CD4-positive, alpha-beta T cell treated with Interleukin-10 for 1 hour (primary cell): Measurements from ENCODE around the gene DNAH12.
"Not testable (repeated sequence)": the region's sequence is repeated elsewhere in the genome, so short reads cannot be mapped to it uniquely, and the experiment has no call there.

Experiments
- DNase-seq: peaks from one replicate; pipeline ENCODE4 v3.0.0-alpha.2; 2020

The DNAH12 gene

DNA sequence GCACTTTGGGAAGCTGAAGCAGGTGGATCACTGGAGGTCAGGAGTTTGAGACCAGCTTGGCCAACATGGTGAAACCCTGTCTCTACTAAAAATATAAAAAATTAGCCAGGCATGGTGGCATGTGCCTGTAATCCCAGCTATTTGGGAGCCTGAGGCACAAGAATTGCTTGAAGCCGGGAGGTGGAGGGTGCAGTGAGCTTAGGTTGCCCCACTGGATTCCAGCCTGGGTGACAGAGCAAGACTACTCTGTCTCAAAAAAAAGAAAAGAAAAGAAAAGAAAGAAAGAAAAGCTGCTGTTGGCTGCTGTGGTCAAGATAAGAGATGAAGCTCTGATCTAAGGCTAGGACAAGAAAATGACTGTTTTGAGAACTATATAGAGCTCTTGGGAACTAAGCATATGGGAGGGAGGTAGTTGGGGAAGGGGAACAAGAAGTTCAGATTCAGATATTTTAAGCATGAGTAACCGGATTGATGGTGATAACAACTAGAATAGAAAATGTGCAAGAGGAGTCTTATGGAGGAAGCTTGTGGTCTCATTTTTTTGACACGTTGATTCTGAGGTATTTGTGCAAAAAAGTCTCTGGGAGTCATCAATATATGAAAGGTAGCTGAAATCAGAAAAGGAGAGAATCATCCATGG is 25.7 kb downstream of the DNAH12 start:
- no peak for DNase-seq

DNA sequence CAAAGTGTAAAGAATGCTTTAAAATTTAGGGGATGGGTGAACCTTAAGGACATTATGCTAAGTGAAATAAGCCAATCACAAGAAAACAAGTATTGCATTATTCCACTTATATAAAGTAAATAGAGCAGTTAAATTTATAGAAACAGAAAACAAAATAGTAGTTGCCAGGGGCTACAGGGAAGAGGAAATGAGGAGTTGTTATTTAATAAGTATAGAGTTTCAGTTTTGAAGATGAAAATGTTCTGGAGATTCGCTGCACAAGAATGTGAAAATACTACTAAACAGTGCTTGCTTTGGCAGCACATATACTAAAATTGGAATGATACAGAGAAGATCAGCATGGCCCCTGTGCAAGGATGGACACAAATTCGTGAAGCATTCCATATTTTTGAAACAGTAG is 32.0 kb downstream of the DNAH12 start:
- DNase-seq = no peak

DNA sequence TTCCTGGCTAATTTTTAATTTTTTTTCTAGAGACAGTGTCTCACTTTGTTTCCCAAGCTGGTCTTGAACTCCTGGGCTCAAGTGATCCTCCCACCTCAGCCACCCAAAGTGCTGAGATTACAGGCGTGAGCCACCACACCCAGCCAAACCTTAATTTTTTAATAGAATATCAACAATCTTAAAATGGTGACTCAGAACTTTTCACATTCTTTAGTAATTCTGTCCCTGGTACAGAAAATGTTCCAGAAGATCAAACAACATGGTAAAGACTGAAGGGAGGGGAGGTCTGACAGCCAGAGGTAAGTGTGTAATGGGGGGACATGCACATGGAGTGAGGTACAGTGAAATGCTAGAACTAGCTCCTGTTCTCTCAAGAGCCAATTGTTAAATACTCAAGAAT is 38.2 kb downstream of the DNAH12 start:
- no peak for DNase-seq

DNA sequence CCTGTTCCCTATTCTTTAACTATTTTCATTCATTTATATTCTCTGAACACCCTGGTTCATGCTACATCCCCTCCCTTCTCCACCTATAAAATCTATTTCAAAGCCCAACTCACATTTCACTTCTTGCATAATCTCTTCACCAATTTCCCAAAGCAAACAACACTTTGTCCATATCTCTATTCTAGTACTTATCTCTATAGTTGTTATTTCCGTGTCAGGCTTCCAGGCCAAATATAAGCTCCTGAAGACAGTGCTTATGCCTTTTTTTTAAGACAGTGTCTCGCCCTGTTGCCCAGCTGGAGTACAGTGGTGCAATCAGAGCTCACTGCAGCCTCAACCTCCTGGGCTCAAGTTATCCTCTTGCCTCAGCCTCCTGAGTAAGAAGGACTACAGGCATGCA is 43.6 kb downstream of the DNAH12 start:
- DNase-seq = no peak

DNA sequence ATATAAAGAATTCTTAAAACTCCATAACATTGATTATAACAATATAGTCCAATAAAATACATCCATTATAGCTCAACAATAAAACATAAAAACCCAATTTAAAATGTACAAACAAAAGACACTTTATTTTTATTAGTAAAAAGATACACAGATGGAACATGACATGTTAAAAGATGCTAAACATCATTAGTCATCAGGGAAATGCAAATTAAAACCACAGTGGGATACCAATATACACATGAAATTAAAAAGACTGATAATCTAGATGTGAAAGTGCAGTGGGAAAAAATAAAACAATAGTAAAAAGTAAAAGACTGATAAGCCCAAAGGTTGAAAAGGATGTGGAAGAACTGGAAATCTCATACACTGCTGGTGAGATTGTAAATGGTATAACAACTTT is 46.2 kb downstream of the DNAH12 start:
- DNase-seq = no peak

DNA sequence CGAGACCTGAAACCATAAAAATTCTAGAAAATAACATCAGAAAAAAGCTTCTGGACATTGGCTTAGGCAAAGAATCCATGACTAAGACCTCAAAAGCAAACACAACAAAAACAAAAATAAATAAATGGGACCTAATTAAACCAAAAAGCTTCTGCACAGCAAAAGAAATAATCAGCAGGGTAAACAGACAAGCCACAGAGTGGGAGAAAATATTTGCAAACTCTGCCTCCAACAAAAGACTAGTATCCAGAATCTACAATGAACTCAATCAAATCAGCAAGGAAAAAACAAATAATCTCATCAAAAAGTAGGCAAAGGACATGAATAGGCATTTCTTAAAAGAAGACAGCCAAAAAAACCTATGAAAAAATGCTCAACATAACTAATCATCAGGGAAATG is 59.6 kb downstream of the DNAH12 start:
- DNase-seq = no peak

DNA sequence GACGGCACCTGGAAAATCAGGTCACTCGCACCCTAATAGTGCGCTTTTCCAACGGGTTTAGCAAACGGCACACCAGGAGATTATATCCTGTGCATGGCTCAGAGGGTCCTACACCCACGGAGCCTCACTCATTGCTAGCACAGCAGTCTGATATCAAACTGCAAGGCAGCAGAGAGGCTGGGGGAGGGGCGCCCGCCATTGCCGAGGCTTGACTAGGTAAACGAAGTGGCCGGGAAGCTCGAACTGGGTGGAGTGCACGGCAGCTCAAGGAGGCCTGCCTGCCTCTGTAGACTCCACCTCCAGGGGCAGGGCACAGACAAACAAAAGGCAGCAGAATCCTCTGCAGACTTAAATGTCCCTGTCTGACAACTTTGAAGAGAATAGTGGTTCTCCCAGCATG is 67.0 kb downstream of the DNAH12 start:
- not testable (repeated sequence) for DNase-seq

DNA sequence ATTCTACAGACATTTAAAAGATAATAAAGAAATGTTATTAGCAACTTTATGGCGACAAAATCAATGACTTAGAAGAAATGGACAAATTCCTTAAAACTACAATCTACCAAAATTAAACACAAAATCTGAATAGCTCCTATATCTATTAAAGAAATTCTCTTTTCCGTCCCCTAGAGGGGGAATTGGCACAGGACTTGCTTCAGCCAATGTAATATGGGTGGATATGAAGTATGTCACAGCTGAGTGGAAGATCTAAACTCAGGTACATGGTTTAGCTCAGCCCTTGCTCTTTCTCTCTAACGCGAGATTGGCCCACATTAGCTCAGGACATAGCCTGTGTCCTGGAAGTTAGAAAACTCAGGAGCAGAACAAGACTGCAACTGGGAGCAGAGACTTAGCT is 79.3 kb downstream of the DNAH12 start:
- no peak for DNase-seq

DNA sequence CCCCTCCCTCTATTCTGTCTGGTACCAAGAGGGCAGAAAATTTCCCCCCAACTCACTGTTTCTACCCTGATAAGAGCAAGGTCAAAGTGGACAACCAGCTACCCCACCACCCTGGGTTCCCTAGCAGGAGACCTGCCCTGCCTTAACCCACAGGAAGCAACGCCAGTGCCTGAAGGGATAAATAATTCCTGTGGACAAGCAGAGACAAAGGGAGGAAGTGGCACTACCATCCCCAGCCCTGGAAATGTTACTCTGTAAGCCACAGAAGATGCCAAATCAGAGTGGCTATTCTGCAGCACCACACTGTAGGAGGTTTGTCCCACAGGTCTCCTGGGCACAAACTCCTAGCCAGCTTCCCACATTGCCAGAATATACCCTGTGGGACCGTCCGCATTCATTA is 80.1 kb downstream of the DNAH12 start:
- DNase-seq = no peak

DNA sequence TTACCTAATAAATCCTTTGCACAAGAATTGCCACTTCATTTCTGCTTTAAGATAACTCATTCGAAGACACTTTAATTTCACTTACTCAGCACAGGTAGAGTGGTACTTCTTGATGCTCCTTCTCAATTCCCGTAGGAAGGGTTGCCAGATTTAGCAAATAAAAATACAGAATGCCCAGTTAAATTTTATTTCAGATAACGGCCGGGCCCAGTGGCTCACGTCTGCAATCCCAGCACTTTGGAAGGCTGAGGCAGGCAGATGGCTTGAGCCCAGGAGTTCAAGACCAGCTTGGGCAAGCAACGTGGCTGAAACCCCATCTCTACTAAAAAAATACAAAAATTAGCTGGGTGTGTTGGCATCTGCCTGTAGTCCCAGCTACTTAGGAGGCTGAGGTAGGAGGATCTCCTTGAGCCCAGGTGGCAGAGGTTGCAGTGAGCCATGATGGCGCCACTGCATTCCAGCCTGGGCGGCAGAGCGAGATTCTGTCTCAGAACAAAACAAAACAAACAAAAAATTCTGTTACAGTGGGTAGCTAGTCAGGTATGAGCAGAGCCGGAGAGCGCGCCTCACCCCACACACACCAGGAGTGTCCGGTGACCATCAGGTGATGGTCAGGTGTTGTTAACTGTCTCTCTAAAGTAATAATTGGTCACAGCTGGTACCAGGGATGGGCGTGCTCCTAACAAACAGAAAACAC is 92.8 kb downstream of the DNAH12 start:
- no peak for DNase-seq

DNA sequence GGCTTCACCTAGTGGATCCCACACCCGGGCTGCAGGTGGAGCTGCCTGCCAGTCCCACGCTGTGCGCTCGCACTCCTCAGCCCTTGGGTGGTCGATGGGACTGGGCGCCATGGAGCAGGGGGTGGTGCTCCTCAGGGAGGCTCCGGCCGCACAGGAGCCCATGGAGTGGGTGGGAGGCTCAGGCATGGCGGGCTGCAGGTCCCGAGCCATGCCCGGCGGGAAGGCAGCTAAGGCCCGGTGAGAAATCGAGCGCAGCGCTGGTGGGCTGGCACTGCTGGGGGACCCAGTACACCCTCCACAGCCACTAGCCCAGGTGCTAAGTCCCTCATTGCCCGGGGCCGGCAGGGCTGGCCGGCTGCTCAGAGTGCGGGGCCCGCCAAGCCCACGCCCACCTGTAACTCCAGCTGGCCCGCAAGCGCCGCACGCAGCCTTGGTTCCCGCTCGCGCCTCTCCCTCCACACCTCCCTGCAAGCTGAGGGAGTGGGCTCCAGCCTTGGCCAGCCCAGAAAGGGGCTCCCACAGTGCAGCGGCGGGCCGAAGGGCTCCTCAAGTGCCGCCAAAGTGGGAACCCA is 94.8 kb downstream of the DNAH12 start:
- not testable (repeated sequence) for DNase-seq

DNA sequence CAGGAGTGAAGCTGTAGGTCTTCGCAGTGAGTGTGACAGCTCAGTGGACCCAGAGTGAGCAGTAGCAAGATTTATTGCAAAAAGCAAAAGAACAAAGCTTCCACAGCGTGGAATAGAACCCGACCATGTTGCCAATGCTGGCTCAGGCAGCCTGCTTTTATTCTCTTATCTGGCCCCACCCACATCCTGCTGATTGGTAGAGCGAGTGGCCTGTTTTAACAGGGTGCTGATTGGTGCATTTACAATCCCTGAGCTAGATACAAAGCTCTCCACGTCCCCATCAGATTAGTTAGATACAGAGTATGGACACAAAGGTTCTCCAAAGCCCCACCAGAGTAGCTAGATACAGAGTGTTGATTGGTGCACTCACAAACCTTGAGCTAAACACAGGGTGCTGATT is 95.7 kb downstream of the DNAH12 start:
- DNase-seq = not testable (repeated sequence)

DNA sequence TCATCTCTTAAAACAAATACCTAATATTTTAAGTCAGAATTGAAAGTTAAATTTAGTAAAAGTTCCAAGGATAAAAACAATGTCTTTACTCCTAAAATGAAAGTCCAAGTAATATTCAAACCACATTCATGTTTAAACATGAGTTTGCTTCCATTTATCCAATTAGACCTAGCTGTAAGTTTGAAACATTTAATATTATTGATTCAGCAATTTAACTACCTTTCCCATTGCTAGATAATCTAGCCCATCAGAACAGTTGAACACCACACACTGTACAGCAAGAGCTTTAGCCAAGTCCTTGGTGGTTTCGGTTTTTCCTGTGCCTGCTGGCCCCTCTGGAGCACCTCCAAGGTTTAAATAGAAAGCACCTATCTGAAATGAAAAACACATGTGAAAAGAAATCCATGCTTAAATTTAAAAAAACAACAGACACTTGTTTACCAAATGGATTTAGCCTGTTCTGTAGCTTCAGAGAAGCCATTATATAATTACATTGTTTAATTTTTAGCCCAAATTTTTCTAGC is 97.8 kb downstream of the DNAH12 start:
- no peak for DNase-seq

DNA sequence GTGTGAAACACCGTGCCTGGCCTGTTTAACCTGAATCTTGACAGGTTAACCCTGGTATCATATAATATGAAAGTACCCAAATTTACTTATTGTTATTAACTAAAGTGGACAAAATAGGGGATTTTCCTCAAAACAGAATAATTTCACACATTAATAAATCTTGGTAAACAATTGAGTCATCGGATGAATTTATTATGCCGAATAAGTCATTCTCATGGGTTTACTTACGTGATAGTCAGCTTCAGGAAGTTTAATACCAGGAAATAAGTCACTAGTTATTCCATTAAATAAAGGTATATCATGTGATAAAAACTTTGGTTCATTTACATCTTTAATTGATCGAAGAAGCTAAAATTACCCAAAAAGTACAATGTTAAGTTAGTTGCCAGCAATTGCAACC is 99.7 kb downstream of the DNAH12 start:
- DNase-seq = no peak

DNA sequence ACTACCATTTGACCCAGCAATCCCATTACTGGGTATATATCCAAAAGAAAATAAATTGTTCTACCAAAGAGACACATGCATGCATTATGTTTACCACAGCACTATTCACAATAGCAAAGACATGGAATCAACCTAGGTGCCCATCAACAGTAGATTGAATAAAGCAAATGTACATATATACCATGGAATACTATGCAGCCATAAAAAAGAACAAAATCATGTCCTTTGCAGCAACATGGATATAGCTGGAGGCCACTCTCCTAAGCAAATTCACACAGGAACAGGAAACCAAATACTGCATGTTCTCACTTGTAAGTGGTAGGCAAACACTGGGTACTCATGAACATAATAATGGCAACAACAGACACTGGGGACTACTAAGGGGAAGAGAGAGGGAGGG is 104.0 kb downstream of the DNAH12 start:
- DNase-seq = not testable (repeated sequence)

DNA sequence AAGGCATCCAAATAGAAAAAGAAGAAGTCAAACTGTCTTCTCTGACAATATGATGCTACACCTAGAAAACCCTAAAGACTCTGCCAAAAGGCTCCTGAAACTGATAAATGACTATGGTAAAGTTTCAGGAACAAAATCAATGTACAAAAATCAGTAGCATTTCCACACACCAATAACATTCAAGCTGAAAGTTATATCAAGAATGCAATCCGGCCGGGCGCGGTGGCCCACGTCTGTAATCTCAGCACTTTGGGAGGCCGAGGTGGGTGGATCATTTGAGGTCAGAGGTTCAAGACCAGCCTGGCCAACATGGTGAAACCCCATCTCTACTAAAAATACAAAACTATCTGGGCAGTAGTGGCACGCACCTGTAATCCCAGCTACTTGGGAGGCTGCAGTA is 105.7 kb downstream of the DNAH12 start:
- not testable (repeated sequence) for DNase-seq

DNA sequence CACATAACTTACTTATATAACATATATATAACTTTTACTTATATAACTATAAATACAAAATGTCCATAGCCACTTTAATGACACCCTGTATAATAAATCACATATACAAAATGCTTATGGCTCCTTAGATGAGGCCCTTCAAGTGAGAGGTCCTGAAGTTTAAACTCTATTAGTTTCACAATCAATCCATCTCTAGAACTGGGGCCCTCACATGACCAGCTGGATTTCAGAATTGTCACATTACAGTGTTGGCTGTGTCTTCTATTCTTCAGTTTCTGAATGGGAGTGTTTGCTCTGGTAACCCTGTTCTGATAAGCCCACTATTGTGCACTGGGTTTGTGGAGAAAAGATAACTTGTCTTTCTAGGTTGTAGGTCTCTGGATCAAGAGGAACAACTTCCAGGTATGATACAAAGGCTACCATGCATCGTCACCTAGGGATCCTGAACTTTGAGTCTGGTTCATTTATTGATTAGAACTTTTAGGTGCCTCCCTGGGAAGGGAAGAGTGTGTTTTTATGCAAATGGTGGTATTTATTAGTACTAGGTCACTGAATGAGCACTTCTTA is 107.9 kb downstream of the DNAH12 start:
- no peak for DNase-seq

DNA sequence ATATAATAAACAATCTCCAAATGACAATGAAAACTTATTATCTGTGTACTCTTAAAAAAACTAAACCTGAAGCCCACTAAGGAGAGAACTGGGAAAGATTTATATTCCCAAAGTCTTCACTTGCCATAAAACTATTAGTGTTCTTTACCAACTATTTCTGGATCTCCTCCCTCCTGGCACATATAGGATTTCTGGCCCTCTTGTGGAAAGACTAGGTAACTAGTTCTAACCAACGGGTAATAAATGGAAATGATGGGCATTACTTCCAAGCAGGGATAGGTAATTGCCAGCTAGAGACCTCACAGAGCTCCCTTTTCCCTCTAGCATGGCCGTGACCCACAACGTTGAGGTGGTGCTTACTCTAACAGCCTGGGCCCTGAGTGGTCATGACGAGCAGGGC is 110.1 kb downstream of the DNAH12 start:
- DNase-seq = no peak

DNA sequence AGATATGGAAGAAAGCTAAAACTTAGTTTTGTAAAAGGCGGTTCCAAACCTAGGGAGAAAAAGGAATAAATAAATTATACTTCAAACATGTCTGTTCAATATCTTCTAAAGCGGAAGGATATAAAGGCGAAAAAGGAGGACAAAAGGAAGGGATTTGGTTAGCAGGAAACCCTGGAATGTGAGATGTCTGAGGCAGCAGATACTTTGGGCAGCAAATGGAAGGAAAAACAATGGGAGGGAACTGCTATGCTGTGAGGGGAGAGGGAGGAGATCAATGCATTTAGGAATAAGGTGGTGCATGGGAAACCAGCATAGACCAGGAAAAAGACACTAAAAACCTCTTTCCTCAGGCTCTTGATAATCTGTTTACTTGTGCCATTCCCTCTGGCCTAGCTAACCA is 120.8 kb downstream of the DNAH12 start:
- no peak for DNase-seq

DNA sequence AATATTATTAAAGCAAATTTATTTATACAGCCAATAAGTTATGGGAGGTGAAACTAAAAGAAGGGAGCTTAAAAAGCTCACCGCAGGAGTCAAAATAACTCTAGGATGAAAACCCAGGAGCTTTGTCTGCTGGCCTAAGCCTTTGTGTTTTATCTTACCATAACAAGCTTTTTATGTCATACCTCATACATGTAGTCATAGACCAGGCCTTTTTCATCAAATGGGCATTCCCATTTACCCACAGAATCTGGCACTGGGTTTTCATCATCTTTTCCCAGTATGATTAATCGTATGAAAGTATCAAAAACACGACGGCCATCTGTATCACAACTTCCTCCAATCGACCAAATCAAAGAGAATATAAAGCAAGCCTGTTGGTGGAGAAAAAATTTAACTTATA is 122.8 kb downstream of the DNAH12 start:
- DNase-seq = no peak

DNA sequence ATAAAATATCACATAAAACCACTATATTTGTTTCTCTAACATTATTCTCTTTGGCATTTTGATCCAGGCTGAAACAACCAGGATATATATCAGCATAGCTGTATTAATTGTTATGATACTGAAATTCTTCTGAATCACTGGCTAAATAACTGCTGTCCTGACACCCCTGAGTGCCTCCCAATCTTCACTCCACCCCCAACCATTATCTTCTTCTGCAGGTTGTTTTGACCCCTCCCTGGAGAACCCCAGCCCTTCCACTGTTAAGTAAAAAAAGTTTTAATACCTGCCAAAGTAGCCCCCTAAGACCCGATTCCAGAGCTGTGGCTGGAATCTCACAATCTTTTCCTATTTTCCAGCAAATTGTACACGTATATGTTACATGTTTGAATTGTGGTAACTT is 124.1 kb downstream of the DNAH12 start:
- no peak for DNase-seq

DNA sequence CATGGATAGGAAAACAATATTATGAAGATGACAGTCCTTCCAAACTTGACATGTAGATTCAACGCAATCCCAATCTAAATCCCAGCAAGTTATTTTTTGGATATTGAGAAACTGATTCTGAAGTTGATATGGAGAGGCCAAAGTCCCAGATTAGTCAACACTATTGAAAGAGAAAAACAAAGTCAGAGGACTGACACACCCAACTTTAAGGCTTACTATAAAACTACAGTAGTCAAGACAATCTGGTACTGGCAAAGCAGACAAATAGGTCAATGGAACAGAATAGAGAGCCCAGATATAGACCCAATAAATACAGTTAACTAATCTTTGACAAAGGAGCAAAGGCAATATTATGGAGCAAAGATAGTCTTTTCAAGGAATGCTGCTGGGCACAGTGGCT is 132.4 kb downstream of the DNAH12 start:
- no peak for DNase-seq

DNA sequence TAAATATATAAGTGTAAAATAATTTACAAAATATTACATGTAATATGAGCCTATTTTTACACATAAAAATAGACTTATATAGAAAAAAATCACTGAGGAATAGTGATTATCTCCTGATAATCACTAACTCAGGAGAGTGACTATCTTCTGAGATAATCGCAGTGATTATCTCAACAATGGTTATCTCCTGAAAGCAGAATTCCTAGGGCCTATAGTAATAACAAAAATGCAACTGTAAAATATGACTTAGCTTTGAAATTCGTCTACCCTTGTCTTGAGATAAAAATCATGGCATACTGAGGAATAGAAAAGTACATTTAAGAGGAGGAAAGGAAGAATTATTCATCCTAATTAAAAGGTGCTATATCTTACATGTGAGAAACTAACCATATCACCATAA is 134.7 kb downstream of the DNAH12 start:
- no peak for DNase-seq

DNA sequence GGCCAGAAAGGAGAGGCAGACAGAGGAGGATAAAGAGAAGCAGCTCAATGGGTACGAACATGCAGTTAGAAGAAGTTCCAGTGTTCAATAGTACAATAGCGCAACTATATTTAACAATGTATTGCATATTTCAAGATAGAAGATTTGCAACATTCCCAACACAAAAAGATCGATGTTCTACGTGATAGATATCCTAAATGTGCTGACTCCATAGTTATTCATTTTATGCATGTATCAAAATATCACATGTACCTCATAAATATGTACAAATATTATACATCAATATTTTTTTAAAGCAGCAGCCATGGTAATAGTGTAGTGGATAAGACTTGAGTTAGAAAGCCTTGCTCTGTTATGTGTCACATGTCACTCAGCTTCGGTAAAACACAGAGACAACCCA is 141.5 kb downstream of the DNAH12 start:
- DNase-seq = no peak
